ENCODE data around the gene SELENOM. TPM values are rescaled to one million over a fixed set of nuclear protein-coding genes. Genes with fewer than 3 reads are reported as not detected.
"Not testable (repeated sequence)": the region's sequence is repeated elsewhere in the genome, so short reads cannot be mapped to it uniquely, and the experiment has no call there.

Gene SELENOM
- polyA plus RNA-seq, 5 donors, result 7.6 to 31.3 (median 9.3) TPM

GRCh38 chr22:31106731-31107177 lies 614 bp downstream of the SELENOM start:
- DNase-seq, result no peak

- DNase-seq, result no peak
These were observed 1.3 kb downstream of the SELENOM start for GRCh38 chr22:31106001-31106571.

GRCh38 chr22:31105282-31105929 lies 2.0 kb downstream of the SELENOM start:
- DNase-seq, result no peak

DNA sequence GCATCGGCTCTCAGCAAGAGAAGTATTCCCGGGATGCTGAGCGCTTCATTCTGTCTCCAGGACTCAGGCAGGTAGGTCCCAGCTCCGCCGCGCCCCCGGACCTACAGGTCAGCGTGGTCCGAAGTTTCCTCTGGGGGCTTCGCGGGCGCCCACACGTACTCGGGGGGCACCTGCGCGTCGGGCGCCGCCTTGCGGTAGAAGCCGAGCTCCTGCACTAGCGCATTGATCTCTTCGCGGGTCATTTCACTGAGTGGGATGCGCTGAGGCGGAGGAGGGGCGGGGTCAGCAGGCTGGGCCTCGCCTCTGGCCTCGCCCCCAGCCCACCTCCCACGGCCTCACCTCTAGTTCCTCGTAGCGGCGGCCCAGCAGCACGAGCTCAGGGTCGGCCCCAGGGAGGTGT lies 2.5 kb downstream of the SELENOM start:
- DNase-seq, result no peak

DNA sequence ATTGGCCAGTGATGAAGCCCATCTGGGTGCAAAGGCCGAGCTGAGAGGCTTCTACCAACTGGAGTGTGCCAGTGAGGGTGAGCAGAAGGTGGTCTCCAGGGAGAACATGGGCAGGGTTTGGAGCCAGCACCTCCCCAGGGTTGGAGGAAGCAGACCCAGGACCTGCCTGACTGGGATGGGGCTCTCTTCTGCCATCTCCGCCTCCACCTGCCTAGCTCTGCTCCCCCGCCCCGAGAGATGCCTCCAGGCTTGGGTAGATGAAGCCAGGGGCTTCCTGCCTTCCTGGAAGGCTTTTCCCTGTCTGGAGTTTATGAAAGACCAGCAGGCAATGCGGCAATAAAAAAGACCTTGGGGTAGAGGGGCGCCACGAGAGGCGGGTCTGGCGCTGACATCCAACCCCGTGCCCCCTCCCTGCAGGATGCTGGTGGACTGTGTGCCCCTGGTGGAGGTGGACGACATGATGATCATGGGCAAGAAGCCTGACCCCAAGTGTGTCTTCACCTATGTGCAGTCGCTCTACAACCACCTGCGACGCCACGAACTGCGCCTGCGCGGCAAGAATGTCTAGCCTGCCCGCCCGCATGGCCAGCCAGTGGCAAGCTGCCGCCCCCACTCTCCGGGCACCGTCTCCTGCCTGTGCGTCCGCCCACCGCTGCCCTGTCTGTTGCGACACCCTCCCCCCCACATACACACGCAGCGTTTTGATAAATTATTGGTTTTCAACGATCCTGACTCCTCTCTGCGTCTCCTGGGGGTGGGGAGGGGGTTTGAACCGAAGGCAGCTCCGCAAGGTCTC lies 3.3 kb downstream of the SELENOM start:
- DNase-seq, result no peak

GRCh38 chr22:31103111-31103510 lies 4.3 kb downstream of the SELENOM start:
- DNase-seq, result no peak

DNA sequence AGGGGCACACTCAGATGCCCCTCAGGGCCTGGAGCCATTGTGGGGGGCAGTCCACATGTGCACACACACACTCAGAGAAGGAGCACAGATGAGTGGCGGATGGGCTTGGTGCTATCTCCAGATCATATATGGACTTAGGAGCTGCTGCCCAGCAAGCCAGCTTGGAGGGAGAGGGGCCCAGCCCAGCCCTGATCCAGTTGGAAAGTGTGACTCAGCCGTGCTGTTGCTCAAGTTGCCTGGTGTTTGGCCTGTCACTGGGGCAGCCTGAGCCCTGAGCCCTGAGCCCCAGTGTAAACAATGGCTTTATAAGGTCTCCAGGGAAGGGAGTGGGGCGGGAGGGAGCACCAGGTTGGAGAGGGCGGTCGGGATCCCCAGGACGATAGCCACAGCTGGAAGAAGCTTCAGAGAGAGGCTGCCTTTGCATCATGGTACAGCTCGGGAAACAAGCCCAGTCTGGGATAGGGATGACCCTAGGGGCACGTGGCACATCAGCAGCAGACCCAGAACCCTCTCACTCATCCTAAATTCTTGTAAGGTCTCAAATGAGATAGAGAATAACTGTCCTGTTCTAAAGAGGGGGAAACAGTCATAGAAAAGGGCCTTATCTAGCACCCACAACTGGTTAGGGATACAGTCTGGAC lies 4.8 kb downstream of the SELENOM start:
- DNase-seq, result no peak

DNA sequence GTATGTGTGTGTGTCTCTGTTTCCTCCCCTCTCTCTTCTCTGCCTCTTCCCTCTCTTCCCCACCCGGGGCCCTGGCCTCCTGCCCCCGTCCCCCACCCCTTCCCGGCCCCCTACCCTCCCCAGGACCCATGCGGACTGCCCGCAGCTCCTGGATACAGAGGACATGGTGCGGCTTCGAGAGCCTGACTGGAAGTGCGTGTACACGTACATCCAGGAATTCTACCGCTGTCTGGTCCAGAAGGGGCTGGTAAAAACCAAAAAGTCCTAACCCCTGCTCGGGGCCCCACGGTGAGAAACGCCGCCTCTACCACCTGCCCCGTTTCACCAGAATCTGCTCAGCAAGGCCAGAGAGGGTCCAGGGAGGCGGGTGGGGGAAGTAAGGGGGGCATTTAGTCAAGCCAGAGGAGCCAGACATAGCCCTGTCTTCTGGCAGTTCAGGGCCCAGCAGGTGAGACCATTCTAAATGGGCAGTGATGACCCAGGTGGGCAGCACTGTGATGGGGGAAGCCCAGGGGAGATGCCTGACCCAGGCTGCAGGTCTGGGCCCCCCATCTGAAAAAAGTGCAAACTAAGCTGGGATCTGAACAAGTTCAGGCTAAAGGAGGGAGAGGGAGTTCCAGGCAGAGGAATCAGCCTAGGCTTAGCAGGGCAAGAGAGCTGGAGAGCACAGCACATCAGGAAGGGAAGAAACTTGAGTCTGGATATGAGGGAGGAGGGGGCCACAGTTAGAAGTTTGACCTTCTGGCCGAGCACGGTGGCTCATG lies 6.4 kb downstream of the SELENOM start:
- no peak for DNase-seq

GRCh38 chr22:31099841-31100761 lies 7.3 kb downstream of the SELENOM start:
- no peak for DNase-seq

DNA sequence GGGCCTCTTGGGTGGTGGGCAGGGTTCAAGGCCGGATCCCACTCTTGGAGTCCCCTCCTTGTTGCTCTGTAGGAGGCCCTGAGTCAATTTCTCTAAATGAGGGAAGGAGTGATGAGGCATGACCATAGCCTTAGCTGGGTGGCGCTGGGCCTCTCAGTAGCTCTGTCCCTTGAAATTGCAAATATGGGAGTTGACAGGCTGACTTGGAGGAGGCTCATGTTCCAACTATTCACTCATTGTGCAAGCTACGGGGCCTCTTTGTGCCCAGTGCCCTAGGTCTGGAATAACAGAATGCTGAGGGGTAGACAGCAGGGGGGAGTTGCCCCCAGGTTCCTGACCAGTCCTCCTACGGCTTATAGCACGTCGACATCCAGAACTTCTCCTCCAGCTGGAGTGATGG lies 8.0 kb downstream of the SELENOM start:
- no peak for DNase-seq

- no peak for DNase-seq
These were observed 8.7 kb downstream of the SELENOM start for GRCh38 chr22:31098632-31099110.

GRCh38 chr22:31097941-31098631 lies 9.3 kb downstream of the SELENOM start:
- DNase-seq, result no peak

GRCh38 chr22:31097539-31097938 lies 9.8 kb downstream of the SELENOM start:
- DNase-seq, result not testable (repeated sequence)

DNA sequence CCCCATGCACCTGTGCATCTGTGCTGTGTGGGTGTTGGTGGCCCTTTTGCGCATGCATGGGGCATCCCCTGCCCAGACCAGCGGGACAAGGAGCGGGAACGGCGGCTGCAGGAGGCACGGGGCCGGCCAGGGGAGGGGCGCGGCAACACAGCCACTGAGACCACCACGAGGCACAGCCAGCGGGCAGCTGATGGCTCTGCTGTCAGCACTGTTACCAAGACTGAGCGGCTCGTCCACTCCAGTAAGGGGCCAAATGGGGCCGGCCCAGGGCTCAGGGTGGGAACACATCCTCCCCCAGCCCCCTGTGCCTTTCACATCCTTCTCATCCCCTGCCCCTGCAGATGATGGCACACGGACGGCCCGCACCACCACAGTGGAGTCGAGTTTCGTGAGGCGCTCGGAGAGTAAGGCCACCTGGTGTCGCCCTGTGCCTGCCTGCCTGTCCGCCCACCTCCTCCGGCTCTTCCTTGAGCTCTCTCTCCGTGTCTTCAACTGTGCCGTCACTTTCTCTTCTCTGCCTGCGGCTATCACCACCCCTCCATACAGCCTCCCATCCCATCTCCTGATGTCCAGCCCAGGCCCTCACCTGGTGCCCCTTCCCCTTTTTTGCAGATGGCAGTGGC lies 10.6 kb downstream of the SELENOM start:
- DNase-seq, result no peak

DNA sequence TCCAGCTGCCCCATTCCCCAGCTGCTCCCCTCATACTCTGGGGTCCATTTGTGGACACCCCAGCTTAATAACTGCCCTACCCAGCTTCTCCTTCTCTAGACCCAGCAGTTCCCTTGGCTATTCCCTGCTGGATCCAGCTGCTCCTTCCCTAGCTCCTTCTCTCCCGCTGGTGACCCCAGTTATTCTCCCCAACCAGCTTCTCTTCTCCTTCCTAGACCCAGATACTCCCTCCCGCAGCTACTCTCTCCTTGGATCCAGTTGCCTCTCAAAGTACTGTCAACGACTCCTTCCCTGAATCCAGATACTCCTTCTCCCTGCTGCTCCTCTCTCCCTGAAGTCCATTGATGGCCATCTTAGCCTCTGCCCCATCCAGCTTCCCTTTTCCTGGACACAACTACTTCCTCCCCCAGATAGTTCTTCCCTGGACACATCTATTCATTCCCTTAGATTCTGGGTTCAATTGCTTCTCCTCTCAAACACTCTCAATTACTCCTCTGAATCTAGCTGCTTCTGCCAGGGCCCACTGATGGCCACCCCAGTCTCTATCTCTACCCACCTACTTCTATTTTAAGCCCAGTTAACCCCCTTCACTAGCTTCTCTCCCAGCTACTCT lies 11.6 kb downstream of the SELENOM start:
- no peak for DNase-seq

- DNase-seq, result no peak
These were observed 12.6 kb downstream of the SELENOM start for GRCh38 chr22:31094741-31095140.

DNA sequence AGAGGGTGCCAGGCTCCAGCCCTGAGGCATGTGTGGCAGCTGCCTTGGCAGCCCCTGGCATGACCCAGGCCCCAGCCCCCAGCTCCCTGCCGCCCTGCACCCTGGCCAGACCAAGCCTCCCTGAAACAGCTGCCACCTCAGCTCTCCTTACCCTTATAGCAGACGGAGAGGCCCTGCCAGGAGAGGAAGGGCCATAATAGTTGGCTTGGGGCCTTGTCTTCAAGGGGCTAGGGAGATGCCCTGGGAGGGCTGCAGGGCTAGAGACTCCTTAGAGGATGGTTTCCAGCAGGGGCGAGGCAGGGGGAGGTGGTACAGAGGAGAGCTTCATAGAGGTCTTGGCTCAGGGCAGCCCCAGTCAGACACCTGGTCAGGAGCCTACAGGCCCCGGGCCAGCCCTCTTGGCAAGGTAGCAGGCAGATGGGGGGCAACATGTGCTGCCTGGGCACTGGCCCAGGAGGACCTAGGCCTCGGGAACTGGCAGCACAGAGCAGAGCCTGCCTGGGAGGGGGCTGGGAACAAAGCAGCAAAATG lies 13.3 kb downstream of the SELENOM start:
- no peak for DNase-seq

DNA sequence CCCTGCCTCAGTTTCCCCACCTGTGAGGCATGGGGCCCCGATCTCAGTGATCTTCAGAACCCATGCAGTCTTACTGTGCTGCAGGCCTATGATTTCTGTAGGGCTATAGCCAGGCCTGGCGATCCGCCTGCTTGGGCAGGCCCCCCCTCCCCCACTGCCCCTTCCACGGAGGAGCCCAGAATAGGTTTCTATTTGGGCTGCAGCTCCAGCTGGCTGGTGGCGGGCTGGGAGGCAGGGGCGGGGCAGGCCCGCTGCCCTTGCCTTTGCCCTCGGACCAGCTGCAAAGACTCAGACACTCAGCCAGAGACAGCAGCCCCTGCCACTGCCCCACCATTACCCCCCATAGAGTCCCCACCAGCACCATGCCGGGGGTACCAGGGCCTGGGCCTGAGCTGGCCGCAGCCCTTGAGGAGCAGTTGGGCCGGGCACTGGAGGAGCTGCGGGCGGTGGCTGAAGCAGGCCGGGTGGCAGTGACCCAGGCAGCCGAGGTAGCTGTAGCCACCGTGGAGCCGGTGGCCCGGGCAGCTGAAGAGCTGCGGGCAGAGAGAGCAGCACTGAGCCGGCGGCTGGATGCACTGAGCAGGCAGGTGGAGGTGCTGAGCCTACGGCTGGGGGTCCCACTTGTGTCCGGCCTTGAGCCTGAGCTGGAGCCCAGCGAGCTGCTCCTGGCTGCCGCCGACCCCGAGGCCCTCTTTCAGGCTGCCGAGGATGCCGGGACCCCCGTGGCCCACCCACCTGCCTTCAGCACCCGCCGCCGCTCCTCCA lies 14.1 kb downstream of the SELENOM start:
- no peak for DNase-seq

Data from right lung (tissue), 5 donors.